Liver (tissue), 9 donors: ENCODE data around the gene OR1S1. TPM values are rescaled to one million over a fixed set of nuclear protein-coding genes. Genes with fewer than 3 reads are reported as not detected.
"Not testable (repeated sequence)": the region's sequence is repeated elsewhere in the genome, so short reads cannot be mapped to it uniquely, and the experiment has no call there.

Experiments used
- DNase-seq: peaks from one replicate; pipeline ENCODE4 v3.0.0-alpha.2; 2017; ENCODE audit warnings: low spot score
- H3K27ac ChIP-seq, 2 donors: one replicate each; pipeline ENCODE4 v1.7.0; 2013; ENCODE audit warnings: inconsistent platforms in 2 of 2, low read length in 2 of 2, control low read depth in 1 of 2, low read depth in 1 of 2, mild to moderate bottlenecking in 1 of 2
- H3K27me3 ChIP-seq, 4 donors: one replicate each; pipeline versions ENCODE4 v1.6.1 to v1.7.0; 2013; ENCODE audit warnings: low read length in 3 of 4, inconsistent platforms in 1 of 4, mild to moderate bottlenecking in 1 of 4, moderate library complexity in 1 of 4; ENCODE audit not compliant: control insufficient read depth in 4 of 4, insufficient read depth in 4 of 4
- H3K36me3 ChIP-seq, 4 donors: one replicate each; pipeline versions ENCODE4 v1.6.1 to v1.7.0; 2013; ENCODE audit warnings: low read length in 3 of 4, mild to moderate bottlenecking in 3 of 4, low read depth in 1 of 4, moderate library complexity in 1 of 4; ENCODE audit not compliant: control insufficient read depth in 4 of 4, insufficient read depth in 3 of 4
- H3K4me1 ChIP-seq, 4 donors: one replicate each; pipeline versions ENCODE4 v1.6.1 to v1.7.0; 2013; ENCODE audit warnings: low read length in 3 of 4, mild to moderate bottlenecking in 3 of 4, moderate library complexity in 1 of 4; ENCODE audit not compliant: control insufficient read depth in 4 of 4, insufficient read depth in 4 of 4
- H3K4me3 ChIP-seq, 3 donors: one replicate each; pipeline versions ENCODE4 v1.6.1 to v1.7.0; 2013; ENCODE audit warnings: low read length in 3 of 3, control low read depth in 1 of 3, low read depth in 1 of 3, mild to moderate bottlenecking in 1 of 3
- H3K9ac ChIP-seq, 2 donors: one replicate each; pipeline ENCODE4 v1.7.0; 2013; ENCODE audit warnings: low read length in 2 of 2, mild to moderate bottlenecking in 2 of 2, moderate library complexity in 2 of 2, control low read depth in 1 of 2, low read depth in 1 of 2
- H3K9me3 ChIP-seq, 4 donors: one replicate each; pipeline versions ENCODE4 v1.6.1 to v1.7.0; 2013; ENCODE audit warnings: low read length in 3 of 4; ENCODE audit not compliant: control insufficient read depth in 4 of 4
- ATF3 ChIP-seq: IDR thresholded peaks from 2 replicates; pipeline ENCODE4 v1.6.1; 2016; ENCODE audit warnings: antibody characterized with exemption
- CTCF ChIP-seq: fragments of 150-350 bp; IDR thresholded peaks from 2 replicates; pipeline ENCODE4 v1.5.1; 2017; ENCODE audit warnings: improper control_type of control experiment, low read depth, low read length; ENCODE audit not compliant: missing input control
- EGR1 ChIP-seq, 2 donors: IDR thresholded peaks; 2 replicates each; pipeline ENCODE4 v1.6.1; 2016 to 2018; ENCODE audit warnings: antibody characterized with exemption in 2 of 2, low read depth in 2 of 2
- FOXA1 ChIP-seq: IDR thresholded peaks from 2 replicates; pipeline ENCODE4 v1.6.1; 2016; ENCODE audit warnings: antibody characterized with exemption
- GABPA ChIP-seq, 2 donors: IDR thresholded peaks in 1 of 2; conservative IDR thresholded peaks in 1 of 2; 2 replicates each; pipeline ENCODE4 v1.6.1; 2016; ENCODE audit warnings: antibody characterized with exemption in 2 of 2, mild to moderate bottlenecking in 1 of 2, moderate library complexity in 1 of 2
- HNF4A ChIP-seq, 2 donors: conservative IDR thresholded peaks; 2 replicates each; pipeline ENCODE4 v1.6.1; 2016; ENCODE audit warnings: antibody characterized with exemption in 2 of 2, mild to moderate bottlenecking in 2 of 2
- HNF4G ChIP-seq: IDR thresholded peaks from 2 replicates; pipeline ENCODE4 v1.6.1; 2016; ENCODE audit warnings: antibody characterized with exemption
- JUND ChIP-seq, 2 donors: IDR thresholded peaks; 2 replicates each; pipeline ENCODE4 v1.6.1; 2016; ENCODE audit warnings: antibody characterized with exemption in 2 of 2
- MAX ChIP-seq: IDR thresholded peaks from 2 replicates; pipeline ENCODE4 v1.6.1; 2016; ENCODE audit warnings: antibody characterized with exemption
- NR2F2 ChIP-seq: IDR thresholded peaks from 2 replicates; pipeline ENCODE4 v1.6.1; 2016; ENCODE audit warnings: antibody characterized with exemption
- RAD21 ChIP-seq, 2 donors: IDR thresholded peaks; 2 replicates each; pipeline ENCODE4 v1.6.1; 2016; ENCODE audit warnings: antibody characterized with exemption in 2 of 2, mild to moderate bottlenecking in 2 of 2
- REST ChIP-seq: IDR thresholded peaks from 2 replicates; pipeline ENCODE4 v1.6.1; 2016; ENCODE audit warnings: antibody characterized with exemption, mild to moderate bottlenecking
- SP1 ChIP-seq: IDR thresholded peaks from 2 replicates; pipeline ENCODE4 v1.6.1; 2018; ENCODE audit warnings: antibody characterized with exemption, mild to moderate bottlenecking
- TAF1 ChIP-seq: conservative IDR thresholded peaks from 2 replicates; pipeline ENCODE4 v1.6.1; 2016; ENCODE audit warnings: antibody characterized with exemption, mild to moderate bottlenecking
- YY1 ChIP-seq: IDR thresholded peaks from 2 replicates; pipeline ENCODE4 v1.6.1; 2016; ENCODE audit warnings: antibody characterized with exemption, mild to moderate bottlenecking
- ZBTB33 ChIP-seq: IDR thresholded peaks from 2 replicates; pipeline ENCODE4 v1.6.1; 2016; ENCODE audit warnings: antibody characterized with exemption
- WGBS: extraction: QIAGEN DNeasy Blood & Tissue Kit; methylation state at CpG from one replicate; pipeline ENCODE4 v1.1.7; 2013; 5-methylcytosine and 5-hydroxymethylcytosine counted together
- polyA plus RNA-seq, 2 donors: library from polyadenylated mRNA; stranded (reverse) in 1 of 2; unstranded in 1 of 2; fragments of 200-250 nt in 1 of 2; fragments of >200 nt in 1 of 2; fragmentation: Nextera tagmentation in 1 of 2; extraction: Ambion mirVana in 1 of 2; gene quantifications; one replicate each; pipeline versions ENCODE4 v1.2.1 to v1.2.3, GENCODE V29; 2013 to 2015
- total RNA-seq, 2 donors: library from RNA; depleted of rRNA; stranded (reverse); fragments of >200 nt; gene quantifications; one replicate each; pipeline ENCODE4 v1.2.3, GENCODE V29; 2014
- donor health status: healthy.
- donor health status: healthy.
- donor health status: healthy.
- donor health status: healthy.
- donor health status: healthy.

OR1S1 gene
- total RNA-seq, result not detected
- not detected for polyA plus RNA-seq

- H3K9ac ChIP-seq, H3K36me3 ChIP-seq, H3K27ac ChIP-seq, H3K27me3 ChIP-seq, H3K4me3 ChIP-seq, H3K4me1 ChIP-seq, DNase-seq, H3K9me3 ChIP-seq: not testable (repeated sequence)
- WGBS, result 55% methylated on average over 2 of the region's 2 CpGs
Measured at GRCh38 chr11:58212420-58212819, at the start of gene OR1S1. Gene OR1S1, plus strand, starts transcription at chr11:58212720.

GRCh38 chr11:58164389-58164788, 48.1 kb upstream of the OR1S1 start:
- DNase-seq, result no peak
- no peaks in the 10 kb centered on the region for H3K36me3 ChIP-seq
- TF ChIP-seq EGR1 (IDR thresholded peaks at IDR 0.05; ENCODE audit: low read depth in 2 of 2) (no peak), TAF1 (no peak), ATF3 (no peak), GABPA (IDR thresholded peaks at IDR 0.05 in 1 of 2, conservative IDR thresholded peaks at IDR 0.05 in 1 of 2) (no peak), RAD21 (IDR thresholded peaks at IDR 0.05) (no peak), NR2F2 (no peak), REST (no peak), SP1 (no peak), YY1 (no peak), CTCF (no peak), MAX (no peak), HNF4A (conservative IDR thresholded peaks at IDR 0.05) (no peak), FOXA1 (no peak), ZBTB33 (no peak), JUND (IDR thresholded peaks at IDR 0.05) (no peak), HNF4G (no peak)
- no peaks in the 10 kb centered on the region for H3K4me1 ChIP-seq
- no peak overlapping the region for H3K27ac ChIP-seq
- no peak overlapping the region for H3K4me3 ChIP-seq
- H3K27me3 ChIP-seq, result peaks cover 0 to 6% (median 2%) of the 10 kb centered on the region in 4 donors
- peaks cover 0 to 3% (median under 1%) of the 10 kb centered on the region in 4 donors for H3K9me3 ChIP-seq
- H3K9ac ChIP-seq, result no peak overlapping the region
- 66% methylated on average over 4 of the region's 4 CpGs for WGBS
